ENCODE measurements around the gene FRMD4A. TPM values are rescaled to one million over a fixed set of nuclear protein-coding genes. Genes with fewer than 3 reads are reported as not detected.

FRMD4A gene
- total RNA-seq, 2 donors from 2014 or later = 22.3 to 22.4 TPM

DNA sequence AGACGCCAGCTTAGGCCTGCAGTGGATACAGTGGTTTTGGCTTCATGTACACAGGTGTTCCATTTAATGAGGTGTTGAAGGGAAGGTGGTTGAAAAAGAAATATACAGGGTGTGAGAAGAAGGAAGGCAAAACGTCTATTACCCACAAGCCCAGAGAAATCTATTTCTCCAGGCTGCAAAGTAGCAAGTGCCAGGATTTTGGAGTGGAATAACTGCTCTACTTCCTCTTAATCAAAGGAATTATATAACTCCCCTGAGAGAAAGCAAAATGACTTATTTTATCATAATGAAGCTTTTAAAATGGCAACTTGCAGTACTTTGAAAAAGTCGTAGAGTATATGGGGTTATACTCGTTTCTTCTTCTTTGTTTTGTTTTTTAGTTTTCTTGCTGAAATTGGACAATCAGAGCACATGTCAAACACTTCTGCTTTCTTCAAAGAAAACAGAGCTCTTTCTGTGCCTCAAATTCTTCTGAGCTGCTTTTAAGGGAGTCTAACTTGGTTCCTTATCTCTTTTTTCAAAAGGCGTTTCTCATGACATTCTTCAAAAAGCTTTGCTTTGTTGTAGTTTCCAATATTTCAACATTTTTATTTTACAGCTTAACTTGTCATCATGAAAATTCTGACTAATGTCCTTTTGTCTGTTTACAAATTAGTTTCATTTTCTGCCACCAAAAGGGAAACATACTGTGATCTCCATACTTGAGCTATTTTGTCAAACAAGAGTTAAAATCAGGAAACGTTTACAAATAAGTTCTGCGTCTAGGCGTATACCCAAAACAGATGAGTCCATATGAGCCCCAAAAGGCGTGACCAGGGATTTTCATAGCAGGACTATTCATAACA is 289.7 kb downstream of the FRMD4A start:
- no peaks in the 10 kb centered on the region for H3K27me3 Mint-ChIP-seq (ENCODE audit: insufficient read depth)
- Histone ChIP-seq H3K4me3 (ENCODE audit: low read length) (no peak overlapping the region), H3K4me1 (ENCODE audit: control insufficient read depth, insufficient read depth, low read length) (no peaks in the 10 kb centered on the region), H3K9ac (ENCODE audit: extremely low read depth, low read length, poor library complexity, severe bottlenecking) (no peak overlapping the region), H3K36me3 (ENCODE audit: control insufficient read depth, insufficient read depth, low read length) (no peaks in the 10 kb centered on the region), H3K27me3 (ENCODE audit: control insufficient read depth, insufficient read depth, low read length, poor library complexity, severe bottlenecking) (no peaks in the 10 kb centered on the region), H3K9me3 (ENCODE audit: control insufficient read depth, low read length) (no peaks in the 10 kb centered on the region), H3K27ac (ENCODE audit: low read depth, low read length) (no peak overlapping the region)
- H3K4me1 Mint-ChIP-seq = peaks cover 3% of the 10 kb centered on the region
- no peak for TF ChIP-seq CTCF (conservative IDR thresholded peaks at IDR 0.05)
- DNase-seq = no peak
- no peaks in the 10 kb centered on the region for H3K9me3 Mint-ChIP-seq
- WGBS, 2 experiments (ENCODE audit: insufficient coverage in 1 of 2, insufficient read length in 1 of 2) = 90 to 94% methylated on average over 6 to 9 of the region's 9 CpGs
- H3K27ac Mint-ChIP-seq = no peak overlapping the region
- no peaks in the 10 kb centered on the region for H3K36me3 Mint-ChIP-seq (ENCODE audit: low read depth)
- H3K4me3 Mint-ChIP-seq = no peak overlapping the region

GRCh38 chr10:14039968-14040668 is 290.6 kb downstream of the FRMD4A start:
- DNase-seq = no peak
- Mint-ChIP-seq H3K36me3 (ENCODE audit: low read depth) (no peaks in the 10 kb centered on the region), H3K9me3 (no peaks in the 10 kb centered on the region), H3K4me3 (no peak overlapping the region), H3K27ac (no peak overlapping the region), H3K4me1 (peaks cover 3% of the 10 kb centered on the region), H3K27me3 (ENCODE audit: insufficient read depth) (no peaks in the 10 kb centered on the region)
- 93 to 95% methylated on average over 3 to 4 of the region's 4 CpGs for WGBS, 2 experiments (ENCODE audit: insufficient coverage in 1 of 2, insufficient read length in 1 of 2)
- H3K9me3 ChIP-seq (ENCODE audit: control insufficient read depth, low read length) = no peaks in the 10 kb centered on the region
- H3K4me1 ChIP-seq (ENCODE audit: control insufficient read depth, insufficient read depth, low read length) = no peaks in the 10 kb centered on the region
- no peaks in the 10 kb centered on the region for H3K27me3 ChIP-seq (ENCODE audit: control insufficient read depth, insufficient read depth, low read length, poor library complexity, severe bottlenecking)
- H3K36me3 ChIP-seq (ENCODE audit: control insufficient read depth, insufficient read depth, low read length) = no peaks in the 10 kb centered on the region
- no peak for TF ChIP-seq CTCF (conservative IDR thresholded peaks at IDR 0.05)
- no peak overlapping the region for H3K4me3 ChIP-seq (ENCODE audit: low read length)
- no peak overlapping the region for H3K9ac ChIP-seq (ENCODE audit: extremely low read depth, low read length, poor library complexity, severe bottlenecking)
- no peak overlapping the region for H3K27ac ChIP-seq (ENCODE audit: low read depth, low read length)

DNA sequence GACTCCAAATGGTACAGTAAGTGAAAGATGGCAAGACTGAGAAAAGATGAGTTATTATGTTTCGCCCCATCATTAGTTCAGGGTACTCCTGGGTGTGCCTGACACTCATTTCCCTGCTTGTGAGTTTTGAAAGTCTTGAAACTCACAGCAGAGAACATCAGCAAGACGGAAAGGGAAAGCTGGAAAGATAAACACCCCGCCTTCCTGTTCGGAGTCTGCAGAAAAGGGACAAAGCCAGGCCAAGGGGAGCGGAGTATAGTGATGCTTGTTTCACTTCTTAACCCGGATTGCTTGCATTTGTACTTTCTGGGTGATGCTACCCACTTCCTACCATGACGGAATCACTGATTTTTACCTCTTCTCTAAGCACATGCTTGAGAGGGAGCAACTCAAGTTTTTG is 294.5 kb downstream of the FRMD4A start:
- Histone ChIP-seq H3K9me3 (ENCODE audit: control insufficient read depth, low read length) (no peaks in the 10 kb centered on the region), H3K36me3 (ENCODE audit: control insufficient read depth, insufficient read depth, low read length) (no peaks in the 10 kb centered on the region), H3K27me3 (ENCODE audit: control insufficient read depth, insufficient read depth, low read length, poor library complexity, severe bottlenecking) (no peaks in the 10 kb centered on the region), H3K4me1 (ENCODE audit: control insufficient read depth, insufficient read depth, low read length) (no peaks in the 10 kb centered on the region), H3K9ac (ENCODE audit: extremely low read depth, low read length, poor library complexity, severe bottlenecking) (no peak overlapping the region), H3K27ac (ENCODE audit: low read depth, low read length) (no peak overlapping the region), H3K4me3 (ENCODE audit: low read length) (no peak overlapping the region)
- Mint-ChIP-seq H3K4me1 (peaks cover 3% of the 10 kb centered on the region), H3K27ac (no peak overlapping the region), H3K36me3 (ENCODE audit: low read depth) (no peaks in the 10 kb centered on the region), H3K27me3 (ENCODE audit: insufficient read depth) (no peaks in the 10 kb centered on the region), H3K9me3 (no peaks in the 10 kb centered on the region), H3K4me3 (no peak overlapping the region)
- 91 to 97% methylated on average over 7 of the region's 7 CpGs for WGBS, 2 experiments (ENCODE audit: insufficient coverage in 1 of 2, insufficient read length in 1 of 2)
- TF ChIP-seq CTCF (conservative IDR thresholded peaks at IDR 0.05) = no peak
- no peak for DNase-seq

Data from endodermal cell (in vitro differentiated cells).